ENCODE data around the gene DNASE1L3. TPM values are rescaled to one million over a fixed set of nuclear protein-coding genes. Genes with fewer than 3 reads are reported as not detected.
A peak's percentile ranks its signal among the peaks of the same experiment; 100 is the strongest.

Gene DNASE1L3
- total and polyA plus RNA-seq, 2 of the 8 experiments (the other 6 are each of a cell fraction or from before 2014, with no cell fraction given): not detected

GRCh38 chr3:58177747-58178527 lies 32.8 kb downstream of the DNASE1L3 start (continued):
- peak; percentile 69 to 78 for TF ChIP-seq RAD21 (IDR thresholded peaks at IDR 0.05 in 1 of 2, conservative IDR thresholded peaks at IDR 0.05 in 1 of 2; ENCODE audit: low read depth in 2 of 2, low read length in 2 of 2)
- TF ChIP-seq ZNF274 (IDR thresholded peaks at IDR 0.05; ENCODE audit: borderline replicate concordance, extremely low read depth, low read length): no peak
- peak; percentile 29; the same call in 1 of the 2 replicates for TF ChIP-seq RBBP5 (IDR thresholded peaks at IDR 0.05; ENCODE audit: borderline replicate concordance, low read depth, low read length)
- TF ChIP-seq CHD2 (IDR thresholded peaks at IDR 0.05; ENCODE audit: low read length): no peak
- TF ChIP-seq PHF8 (conservative IDR thresholded peaks at IDR 0.05; ENCODE audit: low read depth, low read length): no peak
- TF ChIP-seq SP2 (IDR thresholded peaks at IDR 0.05; ENCODE audit: low read length): no peak
- no peak for TF ChIP-seq USF2 (IDR thresholded peaks at IDR 0.05; ENCODE audit: low read length)
- no peak for TF ChIP-seq SRF (IDR thresholded peaks at IDR 0.05; ENCODE audit: low read depth, low read length)

Measured in H1 (cell line).